NT2/D1 (cell line): Measurements from ENCODE around the gene PMIS2.

Source experiments
- YY1 ChIP-seq: IDR thresholded peaks from 2 replicates; pipeline ENCODE4 v1.6.1; 2011; ENCODE audit not compliant: insufficient read length, insufficient read depth
- ZNF274 ChIP-seq: IDR thresholded peaks from 2 replicates; pipeline ENCODE4 v1.6.1; 2011; ENCODE audit warnings: mild to moderate bottlenecking, low read depth, low read length

- TF ChIP-seq ZNF274 (no peak), YY1 (no peak)
These were observed 20.7 kb upstream of the PMIS2 start for GRCh38 chr19:35565016-35565856.
